Heart left ventricle (tissue), 16 donors: ENCODE measurements around the gene TCEAL3. TPM values are rescaled to one million over a fixed set of nuclear protein-coding genes. Genes with fewer than 3 reads are reported as not detected.
A peak's percentile ranks its signal among the peaks of the same experiment; 100 is the strongest.

Experiments used
- ATAC-seq, 4 donors: fragments of 200-7000 bp; cut with Tn5 transposase; one replicate each; pipeline ENCODE4 v1.9.1; 2020 to 2022; ENCODE audit warnings: moderate library complexity in 4 of 4, mild to moderate bottlenecking in 3 of 4, moderate number of reproducible peaks in 1 of 4
- DNase-seq, 5 donors: peaks; one replicate each; pipeline ENCODE4 v3.0.0-alpha.2; 2020
- H3K27ac ChIP-seq, 12 donors: fragments of 200-600 bp; sonication (generic) in 4 of 12; one replicate each; pipeline versions ENCODE4 v1.5.0 to v1.8.0; 2016 to 2022; ENCODE audit warnings: mild to moderate bottlenecking in 2 of 12
- H3K27me3 ChIP-seq, 9 donors: fragments of 200-600 bp; sonication (generic) in 2 of 9; one replicate each; pipeline versions ENCODE4 v1.5.1 to v1.8.0; 2016 to 2022; ENCODE audit warnings: mild to moderate bottlenecking in 3 of 9
- H3K36me3 ChIP-seq, 9 donors: fragments of 200-600 bp; sonication (generic) in 2 of 9; one replicate each; pipeline versions ENCODE4 v1.5.0 to v1.8.0; 2018 to 2022; ENCODE audit warnings: mild to moderate bottlenecking in 2 of 9
- H3K4me1 ChIP-seq, 12 donors: fragments of 200-600 bp; sonication (generic) in 4 of 12; one replicate each; pipeline versions ENCODE4 v1.5.0 to v1.8.0; 2016 to 2022; ENCODE audit warnings: mild to moderate bottlenecking in 3 of 12
- H3K4me3 ChIP-seq, 12 donors: fragments of 200-600 bp; sonication (generic) in 4 of 12; one replicate each; pipeline versions ENCODE4 v1.5.0 to v1.8.0; 2017 to 2022; ENCODE audit warnings: mild to moderate bottlenecking in 9 of 12, moderate library complexity in 4 of 12
- H3K9me3 ChIP-seq, 12 donors: fragments of 200-600 bp; sonication (generic) in 4 of 12; one replicate each; pipeline versions ENCODE4 v1.5.0 to v1.8.0; 2016 to 2022; ENCODE audit warnings: mild to moderate bottlenecking in 1 of 12
- CTCF ChIP-seq, 12 donors: fragments of 200-600 bp; sonication (generic) in 4 of 12; IDR thresholded peaks; one replicate each; pipeline versions ENCODE4 v1.5.0 to v1.8.0; 2018 to 2022; ENCODE audit warnings: antibody characterized with exemption in 12 of 12, mild to moderate bottlenecking in 5 of 12
- POLR2A ChIP-seq, 2 donors: fragments of 450-650 bp; IDR thresholded peaks; one replicate each; pipeline ENCODE4 v1.6.1; 2017; ENCODE audit warnings: antibody characterized with exemption in 2 of 2, mild to moderate bottlenecking in 2 of 2, moderate library complexity in 2 of 2
- WGBS, 4 donors: extraction: QIAGEN DNeasy Blood & Tissue Kit in 2 of 4; methylation state at CpG; one replicate each; pipeline versions ENCODE4 v1.1.5 to v1.1.7; 2013 to 2018; 5-methylcytosine and 5-hydroxymethylcytosine counted together
- intact Hi-C, 10 donors: fragments of 100-400 bp; cut with DNase I; formaldehyde crosslinking; loops; one replicate each; pipeline versions ENCODE4 v1.11.1 to v1.14.2; 2022
- polyA plus RNA-seq, 2 donors: library from polyadenylated mRNA; stranded (reverse); fragments of 200-250 nt; gene quantifications; one replicate each; pipeline ENCODE4 v1.2.3, GENCODE V29; 2013
- total RNA-seq, 9 donors: library from RNA; depleted of rRNA in 2 of 9; stranded (reverse); fragments of >200 nt in 2 of 9; fragmentation: NEBNext Ultra II Directional in 3 of 9; extraction: Animal tissue kit (Norgen Biotek cat#: 25700) in 3 of 9; gene quantifications; one replicate each; pipeline versions ENCODE4 v1.1.0 to v1.2.4, GENCODE V29; 2016 to 2023
- donor health status: ischemic (EF 13 %, LVEDD 7.1; RV severe dilation, severe dysfunction).
- donor health status: healthy with polysubstance abuse.
- donor health status: DM: no; HTN: yes; CAD: no.
- donor health status: DM: no; HTN: no; CAD: no.
- donor health status: ischemic (EF 25% LVEDD 6.9; RV normal size, moderate dysfunction).
- donor health status: ischemic (EF 25% LVEDD 5.7; RV mildly dilated, moderate dysfunction).
- donor health status: healthy.
- donor health status: DM: yes; HTN: yes; CAD: no.
- donor health status: ischemic (EF 35%, LVEDD 5.7; RV mildly dilated, moderate dysfunction).
- donor health status: nonischemic (EF 11% LVEDD 7.7; RV severe dilation, severe dysfunction).
- donor health status: DM: yes; HTN: yes; CAD: no.
- donor health status: PGD.
- donor health status: ischemic (EF 29% LVEDD 5.4; RV normal size, mild dysfunction).
- donor health status: nonischemic (EF 23%, LVEDD 6.1; RV moderate dilation, normal function).

Gene TCEAL3
- total and polyA plus RNA-seq, 11 donors: 16.1 to 37.7 (median 21.5) TPM

GRCh38 chrX:103573202-103573601 is 34.6 kb upstream of the TCEAL3 start:
- ATAC-seq: no peak
- H3K36me3 ChIP-seq: no peaks in the 10 kb centered on the region
- no peak overlapping the region for H3K4me3 ChIP-seq
- H3K27ac ChIP-seq: no peak overlapping the region
- WGBS, 4 donors: 40 to 96% (median 71%) methylated on average over 1 of the region's 1 CpG
- intact Hi-C loops: no loop called here
- no peak for DNase-seq
- H3K27me3 ChIP-seq: peaks cover 0 to 20% (median 0%) of the 10 kb centered on the region in 9 donors
- H3K9me3 ChIP-seq: no peaks in the 10 kb centered on the region
- TF ChIP-seq CTCF (IDR thresholded peaks at IDR 0.05) (no peak), POLR2A (IDR thresholded peaks at IDR 0.05) (no peak)
- H3K4me1 ChIP-seq: no peaks in the 10 kb centered on the region

- intact Hi-C loops: loop anchor here in 2 of 10 donors (2.0 to 10.0 kb wide), 2 partner anchors 44 to 100 kb away; partner anchors contain the start of genes MORF4L2 (in 1 of the 2) and TCEAL1 (in 1 of the 2)
- no peak for ATAC-seq
- TF ChIP-seq POLR2A (IDR thresholded peaks at IDR 0.05) (no peak), CTCF (IDR thresholded peaks at IDR 0.05) (no peak)
- no peak for DNase-seq
- H3K4me3 ChIP-seq: peak overlapping the region in 5 of 12 donors; percentile 68 to 93 (median 74)
- H3K4me1 ChIP-seq: peaks cover 0 to 18% (median 0%) of the 10 kb centered on the region in 12 donors
- 67 to 79% (median 70%) methylated on average over 3 of the region's 3 CpGs for WGBS, 4 donors
- peaks cover 0 to 22% (median 0%) of the 10 kb centered on the region in 9 donors for H3K36me3 ChIP-seq
- no peak overlapping the region for H3K27ac ChIP-seq
- H3K27me3 ChIP-seq: peaks cover 0 to 12% (median 0%) of the 10 kb centered on the region in 9 donors
- peaks cover 0 to 21% (median 0%) of the 10 kb centered on the region in 12 donors for H3K9me3 ChIP-seq
These were observed 23.2 kb upstream of the TCEAL3 start for GRCh38 chrX:103584596-103584995.

- TF ChIP-seq CTCF (IDR thresholded peaks at IDR 0.05): no peak
- TF ChIP-seq POLR2A (IDR thresholded peaks at IDR 0.05): peak in 1 of 2 donors; percentile 29
- 0 to 25% (median 11%) methylated on average over 56 of the region's 56 CpGs for WGBS, 4 donors
- Histone ChIP-seq H3K36me3 (peaks cover 0 to 29% (median 0%) of the 10 kb centered on the region in 9 donors), H3K4me3 (peak within 1 kb of the TSS; percentile 42 to 93 (median 66)), H3K27ac (peak within 1 kb of the TSS; percentile 62 to 89 (median 84)), H3K4me1 (peaks cover 0 to 18% (median 0%) of the 10 kb centered on the region in 12 donors), H3K27me3 (peaks cover 0 to 3% (median 0%) of the 10 kb centered on the region in 9 donors), H3K9me3 (peaks cover 0 to 21% (median 0%) of the 10 kb centered on the region in 12 donors)
- peak; percentile 82 to 95 (median 94) for ATAC-seq
- intact Hi-C loops: loop anchor here in 2 of 10 donors (2.0 to 10.0 kb wide), 3 partner anchors 43 to 102 kb away; partner anchors contain the start of genes MORF4L2 (in 2 of the 2) and TCEAL1 (in 1 of the 2)
- DNase-seq: peak; percentile 54 to 69 (median 65)
These were observed 22.1 kb upstream of the TCEAL3 start, which contains the start of gene TCEAL4 for GRCh38 chrX:103585411-103586313. Gene TCEAL4 (plus strand): TSS chrX:103585515. CDS start chrX:103586676, 1,161 bp downstream.

- Histone ChIP-seq H3K36me3 (peaks cover 0 to 34% (median 0%) of the 10 kb centered on the region in 9 donors), H3K9me3 (peaks cover 0 to 21% (median 0%) of the 10 kb centered on the region in 12 donors), H3K4me1 (peaks cover 0 to 18% (median 0%) of the 10 kb centered on the region in 12 donors), H3K27ac (peak overlapping the region; percentile 62 to 89 (median 84)), H3K27me3 (no peaks in the 10 kb centered on the region), H3K4me3 (peak overlapping the region; percentile 42 to 93 (median 66))
- intact Hi-C loops: loop anchor here in 2 of 10 donors (5.0 to 10.0 kb wide), 2 partner anchors 99 to 101 kb away; partner anchors contain the start of gene MORF4L2 (in 2 of the 2)
- 7 to 23% (median 10%) methylated on average over 2 to 5 of the region's 5 CpGs for WGBS, 4 donors
- ATAC-seq (peak; percentile 43 to 78 (median 68)), DNase-seq (peak in 2 of 5 donors; percentile 8 to 30)
- TF ChIP-seq CTCF (IDR thresholded peaks at IDR 0.05) (no peak), POLR2A (IDR thresholded peaks at IDR 0.05) (no peak)
These were observed 21.5 kb upstream of the TCEAL3 start for GRCh38 chrX:103586314-103586646.
